Measurements from ENCODE around the gene ENTPD2.
A peak's percentile ranks its signal among the peaks of the same experiment; 100 is the strongest.
"Not testable (repeated sequence)": the region's sequence is repeated elsewhere in the genome, so short reads cannot be mapped to it uniquely, and the experiment has no call there.

ENTPD2 gene

DNA sequence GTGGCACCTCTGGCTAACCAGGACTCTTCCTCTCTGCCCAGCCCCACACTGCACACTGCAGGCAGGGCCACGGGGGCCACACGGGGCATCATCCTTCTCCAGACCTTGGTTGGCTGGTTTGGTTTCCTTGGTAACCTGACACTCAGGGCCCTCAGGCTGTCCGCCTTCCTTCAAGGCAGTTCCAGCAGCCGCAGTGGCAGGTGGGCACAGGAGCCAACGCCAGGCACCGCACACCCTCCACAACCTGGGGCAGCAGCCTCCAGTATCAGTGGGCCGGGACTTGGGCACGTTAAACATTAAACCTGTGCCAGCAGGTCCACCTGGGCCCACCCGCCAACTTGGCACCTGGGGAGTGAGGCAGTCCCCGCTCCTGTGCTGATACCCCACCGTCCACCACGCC, 9.8 kb downstream of the ENTPD2 start:
- no peak for DNase-seq

DNA sequence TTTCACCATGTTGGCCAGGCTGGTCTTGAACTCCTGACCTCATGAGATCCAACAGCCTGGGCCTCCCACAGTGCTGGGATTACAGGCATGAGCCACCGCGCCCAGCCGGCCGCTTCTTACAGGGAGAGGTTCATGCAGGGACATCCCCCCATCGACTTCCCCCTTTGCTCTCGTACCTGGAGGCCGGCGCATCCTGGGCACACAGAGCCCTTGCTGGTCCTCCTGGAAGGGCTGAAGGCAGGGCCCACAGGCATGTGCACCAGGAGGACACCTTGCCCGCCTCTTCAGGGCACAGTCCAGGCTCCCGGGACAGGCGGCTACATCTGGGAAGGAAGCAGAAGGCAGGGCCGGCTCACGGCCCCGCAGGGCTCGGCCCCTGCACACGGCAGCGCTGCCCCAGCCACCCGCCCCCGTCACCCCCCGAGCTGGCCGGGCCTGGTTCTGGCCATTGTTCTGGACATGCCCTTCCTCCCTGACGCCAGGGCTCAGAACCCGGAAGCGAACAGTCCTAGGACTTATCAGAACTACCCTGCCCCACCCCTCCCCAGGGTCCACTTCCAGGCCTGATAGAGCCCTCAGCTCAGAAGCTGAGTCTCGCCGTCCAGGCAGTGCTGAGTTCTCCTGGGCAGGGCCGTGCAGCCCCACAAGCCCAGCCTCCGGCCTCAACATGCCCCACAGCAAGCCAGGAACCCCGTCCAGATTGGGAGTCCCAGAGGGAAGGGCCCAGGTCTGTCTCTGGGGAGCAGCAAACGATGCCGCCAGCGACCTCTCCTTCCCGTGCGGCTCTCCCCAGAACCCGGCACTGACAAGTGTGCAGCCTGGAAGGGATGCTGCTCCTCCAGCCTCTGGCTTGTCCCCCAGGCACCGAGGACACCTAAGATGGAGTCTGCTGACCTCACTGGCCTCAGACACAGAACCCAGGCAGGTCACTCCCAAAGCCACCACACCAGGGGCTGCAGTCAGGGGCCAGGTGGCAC, 10.8 kb downstream of the ENTPD2 start:
- no peak for DNase-seq

DNA sequence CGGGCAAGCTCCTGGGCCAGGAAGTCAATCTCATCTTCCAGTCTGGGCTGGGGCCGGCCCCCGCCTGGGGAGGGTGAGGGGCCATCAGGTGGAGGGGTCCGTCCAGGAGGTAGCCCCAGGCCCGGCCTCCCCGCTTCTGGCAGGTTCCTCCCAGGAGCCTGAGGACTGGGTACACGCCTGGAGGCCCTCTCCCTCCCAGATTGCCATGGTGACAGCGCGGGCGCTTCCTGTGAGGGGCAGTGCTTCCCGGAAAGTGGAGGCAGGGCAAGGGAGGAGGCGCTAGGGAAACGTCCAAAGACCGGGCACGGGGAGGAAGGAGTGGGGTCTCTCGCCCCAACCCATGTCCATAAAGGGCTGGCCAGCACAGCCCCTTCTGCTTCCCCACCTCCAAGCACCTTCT, 12.7 kb downstream of the ENTPD2 start:
- no peak for DNase-seq

DNA sequence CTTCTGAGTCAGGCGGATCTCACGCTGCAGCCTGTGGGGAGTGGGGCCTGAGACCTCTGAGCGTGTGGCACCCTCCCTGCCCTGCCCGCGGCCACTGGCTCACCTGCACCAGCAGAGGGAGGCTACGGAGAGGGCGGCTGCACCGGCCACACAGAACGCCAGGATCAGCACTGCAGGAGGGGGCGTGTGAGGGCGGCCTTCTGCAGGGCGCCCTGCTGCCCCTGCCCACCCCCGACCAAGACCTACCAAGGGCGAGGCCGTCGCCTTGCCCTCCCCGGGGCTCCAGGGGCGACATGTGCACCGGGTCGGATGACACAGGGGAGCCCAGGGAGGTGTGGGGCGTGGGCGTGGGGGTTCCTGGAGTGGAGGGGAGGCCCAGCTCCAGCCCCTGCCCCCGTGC, 13.3 kb downstream of the ENTPD2 start:
- no peak for DNase-seq

DNA sequence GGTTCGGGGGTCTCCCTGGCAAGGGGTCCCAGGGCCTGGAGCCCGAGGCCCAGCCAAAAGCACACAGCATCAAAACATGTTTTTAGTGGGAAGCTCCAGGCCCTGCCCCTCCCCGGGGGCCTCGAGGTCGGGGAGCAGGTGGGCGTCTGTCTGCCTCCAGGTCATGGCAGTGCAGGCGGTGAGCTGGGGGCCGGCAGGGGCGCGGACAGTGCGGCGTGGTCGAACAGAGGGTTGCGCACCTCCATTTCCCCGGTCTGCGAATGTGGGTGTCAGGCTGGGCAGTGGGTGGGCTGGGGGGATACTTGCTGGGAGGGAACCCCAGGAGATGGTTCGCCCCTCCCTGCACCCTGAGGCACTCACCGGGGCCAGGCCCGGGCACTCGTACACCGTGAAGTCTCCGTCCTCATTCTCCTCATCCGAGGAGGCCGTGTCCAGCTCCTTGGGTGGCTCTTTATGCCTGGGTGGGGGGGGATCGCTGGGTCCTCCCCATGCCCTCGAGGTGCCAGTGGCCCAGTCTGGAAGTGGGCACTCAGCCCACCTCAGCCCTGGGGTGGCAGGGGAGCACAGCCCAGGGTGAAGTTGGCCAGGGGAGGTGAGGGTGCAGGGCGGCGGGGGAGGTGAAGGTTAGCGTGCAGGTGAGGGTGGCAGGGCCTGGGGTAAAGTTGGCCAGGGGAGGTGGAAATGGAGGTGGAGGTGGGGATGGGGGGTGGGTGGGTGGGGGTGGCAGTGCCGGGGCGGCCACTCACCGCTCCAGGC, 14.1 kb downstream of the ENTPD2 start:
- DNase-seq, result no peak

DNA sequence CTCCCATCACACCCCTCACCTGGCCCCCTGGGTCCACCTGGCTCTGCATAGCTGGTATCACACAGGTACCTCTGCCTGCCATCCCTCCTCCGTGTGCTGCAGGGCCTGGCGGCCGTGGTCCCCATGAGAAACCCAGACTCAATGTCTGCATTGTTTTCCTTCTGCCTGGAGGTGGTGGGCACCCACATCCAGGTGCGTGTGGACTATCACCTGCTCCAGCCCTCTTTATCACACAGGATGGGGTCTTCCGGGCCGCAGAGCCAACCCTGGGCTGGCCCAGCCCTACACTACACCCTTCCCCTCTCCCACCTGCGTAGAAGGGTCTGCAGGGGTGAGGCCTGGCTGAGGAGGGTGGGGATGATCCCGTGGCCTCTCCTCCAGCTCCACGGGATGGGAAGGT, 14.9 kb downstream of the ENTPD2 start:
- DNase-seq, result no peak

DNA sequence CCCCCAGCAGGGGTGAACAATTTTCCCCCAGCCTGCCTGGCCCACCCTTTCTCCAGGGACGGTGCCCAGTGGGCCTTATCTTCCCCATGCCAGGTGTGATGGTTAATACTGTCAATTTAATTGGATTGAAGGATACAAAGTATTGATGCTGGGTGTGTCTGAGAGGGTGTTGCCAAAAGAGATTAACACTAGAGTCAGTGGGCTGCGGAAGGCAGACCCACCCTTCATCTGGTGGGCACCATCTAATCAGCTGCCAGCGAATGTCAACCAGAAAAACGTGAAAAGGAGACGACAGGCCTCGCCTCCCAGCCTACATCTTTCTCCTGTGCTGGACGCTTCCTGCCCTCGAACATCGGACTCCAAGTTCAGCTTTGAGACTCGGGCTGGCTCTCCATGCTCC, 16.4 kb downstream of the ENTPD2 start:
- DNase-seq, result no peak

DNA sequence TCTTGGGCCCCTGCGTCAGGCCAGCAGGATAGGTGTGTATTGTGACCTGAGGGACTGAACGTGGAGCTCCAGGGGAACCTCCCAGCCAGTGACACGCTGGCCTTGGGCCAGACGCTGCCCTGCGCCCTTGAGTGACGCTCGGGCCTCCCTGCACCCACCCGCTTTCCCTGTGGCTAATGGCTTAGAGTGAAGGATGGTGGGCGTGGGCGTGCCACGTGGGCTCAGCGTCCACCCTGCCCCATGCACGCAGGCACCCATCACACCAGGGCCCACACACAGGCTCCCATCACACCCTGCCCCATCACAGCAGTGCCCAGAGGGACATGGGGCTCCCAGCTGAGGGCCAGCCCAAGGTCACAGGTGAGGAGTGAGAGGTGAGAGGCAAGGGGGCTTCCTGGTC, 16.8 kb downstream of the ENTPD2 start:
- DNase-seq, result no peak

DNA sequence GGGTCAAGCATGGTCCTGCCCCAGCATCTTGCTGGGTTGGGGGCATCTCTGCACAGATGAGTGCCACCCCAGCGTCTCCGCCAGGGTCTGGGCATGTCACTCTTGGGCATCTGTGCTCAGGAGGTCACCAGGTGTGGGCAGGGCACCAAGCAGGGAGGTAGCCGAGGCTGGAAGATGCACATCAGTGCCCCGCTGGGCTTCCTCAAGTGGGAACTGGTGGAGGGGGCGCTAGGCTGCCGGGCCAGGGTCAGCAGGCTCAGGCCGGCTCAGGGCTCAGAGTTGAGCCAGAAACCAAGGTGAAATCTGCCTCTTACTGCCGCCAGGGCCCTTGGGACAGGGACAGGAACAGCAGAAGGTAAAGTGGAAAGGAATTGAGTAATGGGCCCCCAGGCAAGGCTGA, 17.9 kb downstream of the ENTPD2 start:
- DNase-seq, result no peak

DNA sequence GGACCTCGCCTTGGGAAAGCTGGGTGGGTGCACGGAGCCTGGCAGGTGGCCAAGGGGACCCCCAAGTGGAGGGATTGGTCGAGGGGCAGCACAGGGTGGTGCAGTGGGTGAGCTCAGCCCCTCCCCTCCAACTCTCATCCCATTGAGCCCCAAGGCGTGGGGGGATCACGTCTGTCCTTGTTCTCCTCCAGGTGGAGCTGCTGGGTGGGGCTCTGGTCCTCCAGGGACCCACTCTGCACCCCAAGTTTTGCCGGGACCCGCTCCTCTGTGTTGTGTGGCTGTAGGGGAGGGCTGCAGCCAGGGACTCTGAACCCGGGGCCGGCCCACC, 18.4 kb downstream of the ENTPD2 start:
- no peak for DNase-seq

DNA sequence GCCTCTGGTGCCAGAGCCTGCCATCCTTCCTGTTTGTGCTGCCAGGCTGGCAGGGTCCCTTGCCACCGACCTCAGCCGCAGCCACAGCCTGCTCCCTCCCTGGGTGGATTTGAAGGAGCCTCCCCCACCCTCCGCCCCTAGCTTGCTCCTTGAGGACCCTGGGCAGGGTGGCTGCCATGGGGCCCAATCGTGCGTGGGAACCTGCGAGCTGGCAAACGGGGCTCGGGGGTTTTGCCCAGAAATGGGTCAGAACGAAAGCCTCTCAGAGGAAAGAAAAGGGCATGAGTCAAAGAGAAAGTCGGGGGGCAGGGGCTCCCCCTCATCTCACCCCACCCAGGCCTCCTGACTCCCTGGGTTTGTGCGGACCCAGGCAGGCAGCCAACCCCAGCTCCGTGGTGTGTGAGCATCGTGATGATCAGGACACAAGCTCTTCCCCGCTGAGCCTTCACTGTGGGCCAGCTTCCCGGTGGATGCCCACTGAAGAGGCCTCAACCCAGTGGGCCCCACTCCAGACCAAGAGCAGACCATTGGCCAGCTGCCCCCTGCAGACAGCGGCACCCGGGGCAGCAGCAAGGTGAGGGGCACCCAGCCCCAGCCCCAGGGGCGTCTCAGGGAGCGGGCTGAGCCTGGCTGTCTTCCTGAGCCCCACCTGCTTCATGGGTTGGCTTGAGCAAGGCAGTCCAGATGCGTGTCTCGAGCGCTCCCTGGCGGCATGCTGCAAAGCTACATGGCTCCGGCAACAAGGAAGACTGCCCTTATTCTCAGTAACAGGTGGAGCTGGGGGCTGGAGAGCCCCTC, 19.0 kb downstream of the ENTPD2 start:
- peak; percentile 91 for DNase-seq

DNA sequence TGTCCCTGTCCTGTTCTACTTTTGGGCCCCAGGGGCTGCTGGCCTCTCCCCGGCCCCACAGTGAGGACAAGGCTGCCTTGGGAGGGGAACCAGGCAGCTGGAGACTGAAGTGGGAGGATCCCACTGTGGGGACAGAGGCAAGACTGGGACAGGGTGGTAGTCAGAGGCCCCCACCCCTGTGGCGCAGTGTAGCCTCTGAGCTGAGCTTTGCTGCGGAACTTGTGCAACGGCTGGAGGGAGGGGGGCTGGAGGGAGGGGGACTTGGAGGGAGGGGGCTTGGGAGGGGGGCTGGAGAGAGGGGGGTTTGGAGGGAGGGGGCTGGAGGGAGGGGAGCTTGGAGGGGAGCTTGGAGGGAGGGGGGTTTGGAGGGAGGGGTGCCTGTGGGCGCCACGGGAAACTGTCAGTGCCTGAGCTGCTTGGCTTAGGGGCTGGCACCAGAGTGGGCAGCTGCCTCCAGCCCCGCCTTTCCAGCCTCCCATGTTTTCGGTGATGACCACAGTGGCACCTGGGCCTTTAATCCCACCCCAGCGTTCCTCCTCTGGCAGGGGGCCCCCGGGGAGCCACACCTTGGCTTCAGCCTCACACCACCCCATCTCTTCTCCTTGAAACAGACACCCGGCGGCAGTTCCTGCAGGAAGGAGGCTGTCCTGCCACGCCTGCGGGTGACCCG, 19.7 kb downstream of the ENTPD2 start:
- DNase-seq, result no peak

DNA sequence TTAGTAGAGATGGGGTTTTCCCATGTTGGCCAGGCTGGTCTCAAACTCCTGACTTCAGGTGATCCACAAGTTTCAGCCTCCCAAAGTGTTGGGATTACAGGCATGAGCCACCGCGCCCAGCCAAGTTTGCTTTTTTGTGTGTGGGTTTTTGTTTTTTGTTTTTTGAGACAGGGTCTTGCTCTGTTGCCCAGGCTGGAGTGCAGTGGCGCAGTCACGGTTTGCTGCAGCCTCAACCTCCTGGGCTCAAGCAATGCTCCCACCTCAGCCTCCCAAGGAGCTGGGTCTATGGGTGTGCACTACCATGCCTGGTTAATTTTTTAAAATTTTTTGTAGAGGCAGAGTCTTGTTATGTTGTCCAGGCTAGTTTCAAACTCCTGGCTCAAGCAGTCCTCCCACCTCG, 20.4 kb downstream of the ENTPD2 start:
- DNase-seq, result not testable (repeated sequence)

DNA sequence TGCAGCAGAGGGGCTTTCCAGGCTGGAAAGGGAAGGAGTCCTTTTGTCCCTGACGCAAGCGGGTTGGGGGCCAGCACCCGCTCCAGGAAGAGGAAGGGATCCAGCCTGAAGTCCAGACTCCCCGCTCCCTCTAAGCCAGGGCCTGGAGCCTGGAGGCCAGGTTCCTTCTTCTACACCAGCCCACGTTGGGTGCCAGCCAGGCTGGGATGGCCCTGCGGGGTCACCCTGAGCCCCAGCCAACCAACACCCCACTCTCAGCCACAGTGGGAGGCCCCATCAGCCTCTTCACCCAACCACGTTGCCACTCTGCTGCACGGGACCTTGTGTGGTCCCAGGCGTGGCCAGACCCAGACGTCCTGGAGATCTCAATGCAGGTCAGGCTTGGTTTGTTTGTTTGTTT, 21.0 kb downstream of the ENTPD2 start:
- DNase-seq, result no peak

DNA sequence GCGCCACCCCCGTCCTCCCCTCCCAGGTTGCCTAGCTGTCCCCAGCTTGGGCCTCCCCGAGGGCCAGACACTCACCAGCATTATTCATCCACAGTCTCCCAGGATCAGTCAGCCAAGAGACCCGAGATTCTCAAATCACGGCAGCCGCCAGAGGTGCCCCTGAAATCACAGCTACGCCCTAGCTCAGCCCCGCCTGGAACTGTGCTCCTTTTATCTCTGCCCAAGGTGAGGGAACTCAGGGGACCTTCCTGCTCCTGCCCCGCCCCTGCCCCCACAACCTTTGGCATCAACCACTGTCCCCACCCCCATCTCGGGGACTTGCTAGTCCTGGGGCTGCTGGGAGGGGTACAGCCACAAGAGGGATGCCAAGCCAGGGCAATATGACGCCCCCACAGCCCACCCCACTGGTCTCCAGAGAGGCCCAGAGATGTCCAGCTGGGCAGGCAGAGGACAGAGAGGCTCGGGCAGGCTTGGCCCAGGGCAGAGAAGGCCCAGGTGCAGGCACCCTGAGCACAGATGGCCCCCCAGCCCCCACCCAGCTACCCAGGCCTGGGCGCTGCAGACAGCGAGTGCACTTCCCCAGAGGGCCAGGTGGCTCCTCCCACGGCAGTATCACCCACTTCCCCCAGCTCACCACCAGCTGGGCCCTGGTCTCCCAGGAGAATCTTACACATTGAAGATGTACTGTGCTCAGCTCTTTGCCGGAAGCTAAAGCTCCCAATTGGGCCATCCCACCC, 21.8 kb downstream of the ENTPD2 start, which contains the start of gene FUT7:
Gene FUT7 (minus strand): TSS at position 185 of the 737 bp plus-strand sequence. CDS start 97 bp downstream, at position 88.
- DNase-seq, result no peak

DNA sequence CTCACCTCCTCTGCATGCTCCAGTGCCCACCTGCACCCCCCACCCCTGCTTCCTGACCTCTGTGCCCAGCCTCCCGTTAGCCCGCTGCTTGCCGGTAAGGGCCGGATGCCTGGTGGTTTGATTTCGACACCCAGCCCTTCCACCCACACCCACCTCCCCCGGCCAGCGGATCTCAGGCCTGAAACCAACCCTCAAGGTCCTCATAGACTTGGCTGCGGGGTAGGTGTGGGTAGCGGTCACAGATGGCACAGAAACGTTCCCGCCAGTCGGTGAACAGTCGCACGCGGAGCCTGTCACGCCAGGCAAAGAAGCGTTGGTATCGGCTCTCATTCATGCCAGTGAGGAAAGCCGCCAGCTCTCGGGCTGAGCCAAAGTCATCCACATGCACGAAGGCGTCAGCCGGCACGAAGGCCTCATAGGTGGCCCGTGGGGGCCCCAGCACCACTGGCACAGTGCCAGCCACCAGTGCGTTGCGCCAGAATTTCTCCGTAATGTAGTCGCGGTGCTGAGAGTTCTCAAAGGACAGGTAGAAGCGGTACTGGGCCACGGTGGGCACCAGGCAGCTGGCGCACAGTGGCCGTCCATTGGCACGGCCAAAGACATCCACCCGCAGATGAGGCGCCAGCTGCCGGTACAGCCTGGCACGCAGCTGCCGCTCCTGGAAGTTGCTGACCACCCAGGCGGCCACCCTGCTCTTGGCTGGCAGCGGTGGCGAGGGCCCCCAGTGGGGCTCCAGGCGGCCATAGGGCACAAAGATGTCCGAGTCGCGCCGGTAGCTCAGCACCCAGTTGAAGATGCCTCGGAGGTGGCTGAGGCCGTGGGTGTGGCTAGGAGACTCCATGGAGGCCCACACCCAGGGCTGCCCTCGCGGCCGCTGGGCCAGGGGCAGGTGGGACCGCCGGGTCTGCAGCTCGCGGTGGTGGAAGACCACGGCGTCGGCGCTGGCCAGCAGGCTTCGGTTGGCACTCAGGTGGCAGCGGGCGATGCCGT, 23.0 kb downstream of the ENTPD2 start:
- no peak for DNase-seq

DNA sequence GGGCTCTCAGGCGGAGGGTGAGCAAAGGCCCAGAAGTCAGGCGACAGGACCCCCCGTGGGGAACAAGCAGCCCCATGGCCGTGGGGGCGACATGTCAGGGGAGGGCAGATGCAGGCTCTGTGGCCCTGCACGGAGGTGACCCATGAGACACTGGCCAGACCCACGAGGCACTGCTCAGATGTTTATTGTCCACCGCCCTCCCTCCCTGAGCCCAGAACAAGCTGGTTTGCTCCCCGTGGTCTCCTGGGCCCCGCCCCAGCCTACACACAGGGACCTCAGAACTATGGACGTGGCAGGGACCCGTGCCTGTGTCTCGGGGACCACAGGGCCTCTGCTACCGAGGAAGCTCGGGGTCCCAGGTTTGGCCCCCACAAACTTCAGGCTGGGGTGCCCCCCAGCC, 23.9 kb downstream of the ENTPD2 start:
- DNase-seq, result no peak

DNA sequence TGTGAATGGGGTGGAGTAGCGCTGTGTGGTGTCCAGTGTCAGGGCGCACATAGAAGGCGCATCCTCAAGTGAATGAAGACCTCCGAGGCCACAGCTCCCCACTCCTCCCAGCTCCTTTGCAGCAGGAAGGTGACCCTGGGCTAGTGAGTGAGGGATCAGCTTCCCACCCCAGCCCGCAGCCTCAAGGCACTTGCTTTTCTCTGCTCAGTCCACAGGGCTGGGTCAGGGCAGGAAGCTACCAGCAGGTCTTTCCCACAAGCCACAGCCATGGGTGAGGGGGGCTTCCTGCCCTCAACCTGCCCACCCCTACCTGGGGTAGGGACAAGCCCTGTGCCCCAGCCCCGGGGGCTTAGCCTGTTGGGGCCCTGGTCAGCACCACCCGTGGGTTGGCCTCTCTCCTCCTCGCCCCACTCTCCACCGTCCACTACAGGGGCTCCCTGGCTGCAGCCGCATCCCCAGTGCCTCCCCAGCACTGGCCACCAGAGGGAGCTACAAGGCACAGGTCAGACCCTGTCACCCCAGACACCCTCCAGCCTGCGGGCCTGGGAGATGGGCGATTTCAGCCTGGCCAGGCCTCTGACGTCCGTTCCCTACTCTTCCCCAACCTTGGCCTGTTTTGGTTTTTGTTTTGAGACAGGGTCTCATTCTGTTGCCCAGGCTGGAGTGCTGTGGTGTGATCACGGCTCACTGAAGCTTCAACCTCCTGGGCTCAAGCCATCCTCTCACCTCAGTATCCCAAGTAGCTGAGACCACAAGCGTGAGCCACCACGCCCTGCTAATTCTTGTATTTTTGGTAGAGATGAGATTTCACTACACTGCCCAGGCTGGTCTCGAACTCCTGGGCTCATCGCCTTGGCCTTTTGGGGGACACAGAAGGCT, 24.6 kb downstream of the ENTPD2 start:
- DNase-seq, result peak; percentile 55

DNA sequence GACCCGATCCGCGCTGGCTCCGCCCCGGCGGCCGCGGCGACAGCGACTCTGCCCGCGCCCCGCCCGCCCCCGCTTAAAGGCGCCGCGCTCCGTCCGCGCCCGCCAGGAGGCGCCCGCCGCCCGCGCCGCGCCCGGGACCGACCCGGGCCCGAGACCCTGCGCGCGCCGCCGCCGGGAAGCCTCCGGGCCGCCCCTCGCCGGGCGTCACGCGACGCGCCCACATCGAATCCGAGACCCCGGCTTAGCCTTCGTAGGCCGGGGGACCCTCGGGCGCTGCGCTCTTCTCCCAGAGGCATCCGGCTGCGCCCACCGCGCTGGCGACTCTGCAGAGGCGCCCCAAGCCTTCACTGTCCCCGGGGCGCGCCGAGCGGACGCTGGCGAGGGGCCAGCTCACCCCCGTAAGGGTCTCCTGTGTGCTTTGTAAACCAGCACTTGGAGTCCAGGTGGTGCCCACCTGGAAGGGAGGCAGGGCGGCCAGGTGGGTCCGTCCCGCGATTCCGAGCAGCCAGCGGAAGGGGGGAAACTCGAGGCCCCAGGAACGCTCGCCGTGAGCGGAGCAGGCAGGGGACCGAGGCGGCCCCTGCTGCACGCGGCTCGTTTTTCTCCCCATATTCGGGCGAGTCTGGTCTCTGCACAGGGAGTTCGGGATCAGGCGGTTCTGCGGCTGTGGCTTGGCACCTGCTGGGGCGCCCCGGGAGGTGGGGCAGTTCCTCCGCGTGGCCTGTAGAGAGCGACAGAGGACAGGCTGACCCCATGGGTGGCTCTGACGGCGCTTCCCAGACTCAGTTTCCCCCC, 25.4 kb downstream of the ENTPD2 start:
- DNase-seq, result peak; percentile 75

All from NCI-H345 (cell line).